Left cardiac atrium (tissue), 4 donors: ENCODE data around the gene DDX10. TPM values are rescaled to one million over a fixed set of nuclear protein-coding genes. Genes with fewer than 3 reads are reported as not detected.
A peak's percentile ranks its signal among the peaks of the same experiment; 100 is the strongest.
"Not testable (repeated sequence)": the region's sequence is repeated elsewhere in the genome, so short reads cannot be mapped to it uniquely, and the experiment has no call there.

Experiments used
- ATAC-seq, 2 donors: fragments of 200-7000 bp; cut with Tn5 transposase; one replicate each; pipeline ENCODE4 v1.9.1; 2020; ENCODE audit warnings: mild to moderate bottlenecking in 2 of 2, moderate library complexity in 2 of 2
- DNase-seq: peaks from one replicate; pipeline ENCODE4 v3.0.0-alpha.2; 2020
- intact Hi-C, 2 donors: fragments of 100-400 bp; cut with DNase I; formaldehyde crosslinking; loops; one replicate each; pipeline versions ENCODE4 v1.14.1 to v1.15.1; 2022 to 2023
- total RNA-seq, 2 donors: library from RNA; stranded (reverse); fragmentation: NEBNext Ultra II Directional; extraction: Animal tissue kit (Norgen Biotek cat#: 25700); gene quantifications; one replicate each; pipeline ENCODE4 v1.2.1, GENCODE V29; 2021
- donor health status: DM: no; HTN: yes; CAD: no.
- donor health status: DM: no; HTN: yes; CAD: no; lungs with severe emphysema.
- donor health status: DM: yes; HTN: yes; CAD: no.
- donor health status: Dilated cardiomyopathy.

The DDX10 gene
- total RNA-seq, 2 donors from 2014 or later, result 13.5 to 19.8 TPM

DNA sequence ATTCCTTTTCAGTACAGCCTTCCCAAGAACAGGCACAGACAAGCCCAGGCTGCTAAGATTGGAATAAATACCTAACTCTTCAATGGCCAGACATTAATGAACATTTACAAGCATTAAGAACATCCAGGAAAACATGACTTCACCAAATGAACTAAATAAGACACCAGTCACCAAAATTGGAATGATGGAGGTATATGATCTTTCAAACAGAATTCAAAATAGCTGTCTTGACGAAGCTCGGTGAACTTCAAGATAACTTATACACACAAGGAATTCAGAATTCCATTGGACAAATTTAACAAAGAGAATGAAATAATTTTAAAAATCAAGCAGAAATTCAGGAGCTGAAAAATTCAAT is 16.4 kb upstream of the DDX10 start:
- DNase-seq, result no peak
- no peak for ATAC-seq
- intact Hi-C loops, result no loop called here

DNA sequence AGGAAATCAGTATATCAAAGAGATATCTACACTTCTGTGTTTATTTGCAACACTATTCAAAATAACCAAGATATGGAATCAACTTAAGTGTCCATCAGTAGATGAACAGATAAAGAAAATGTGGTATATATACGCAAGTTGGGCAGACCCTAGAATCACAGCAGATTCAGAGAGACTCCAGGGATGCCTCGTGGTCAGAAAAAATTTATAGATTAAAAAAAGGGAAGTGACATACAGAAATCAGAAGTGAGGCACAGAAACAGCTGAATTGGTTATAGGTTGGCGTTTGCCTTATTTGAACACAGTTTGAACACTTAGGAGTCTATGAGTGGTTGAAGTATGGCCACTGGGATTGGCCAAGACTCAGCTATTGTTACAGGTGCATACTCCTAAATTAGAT is 10.8 kb upstream of the DDX10 start:
- intact Hi-C loops, result loop anchor here in 1 of 2 donors (10.0 kb wide), 3 partner anchors 159 to 429 kb away; partner anchors contain the start of genes ATM, NPAT and POGLUT3
- not testable (repeated sequence) for ATAC-seq, DNase-seq

DNA sequence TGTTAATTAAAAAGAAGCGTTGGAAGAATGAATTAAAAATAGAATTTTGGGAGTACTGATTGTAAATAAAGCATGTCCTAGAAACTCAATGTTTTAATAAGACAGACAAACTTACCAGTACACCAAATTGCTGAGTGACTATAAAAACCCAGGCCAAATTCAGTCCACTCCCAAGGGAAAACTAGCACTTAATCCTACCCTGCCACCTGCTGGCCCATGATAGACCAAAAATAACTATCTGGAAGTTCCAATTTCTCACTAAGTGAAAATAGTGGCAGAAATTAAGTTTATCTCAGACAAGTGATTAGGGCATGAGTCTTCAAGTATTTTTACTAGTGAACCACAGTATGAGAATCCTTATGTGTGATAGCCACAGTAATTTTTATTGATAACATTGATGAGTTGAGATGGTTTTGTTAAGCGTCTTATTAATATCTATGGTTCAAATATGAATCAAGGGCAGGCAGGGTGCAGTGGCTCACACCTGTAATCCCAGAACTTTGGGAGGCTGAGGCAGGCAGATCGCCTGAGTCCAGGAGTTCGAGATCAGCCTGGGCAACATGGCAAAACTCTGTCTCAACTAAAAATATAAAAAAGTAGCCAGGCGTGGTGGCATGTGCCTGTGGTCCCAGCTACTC is 9.8 kb upstream of the DDX10 start:
- intact Hi-C loops, result loop anchor here in 1 of 2 donors (5.0 to 10.0 kb wide), 4 partner anchors 160 to 430 kb away; partner anchors contain the start of genes ATM, NPAT and POGLUT3
- ATAC-seq (peak; percentile 49 to 61), DNase-seq (no peak)

DNA sequence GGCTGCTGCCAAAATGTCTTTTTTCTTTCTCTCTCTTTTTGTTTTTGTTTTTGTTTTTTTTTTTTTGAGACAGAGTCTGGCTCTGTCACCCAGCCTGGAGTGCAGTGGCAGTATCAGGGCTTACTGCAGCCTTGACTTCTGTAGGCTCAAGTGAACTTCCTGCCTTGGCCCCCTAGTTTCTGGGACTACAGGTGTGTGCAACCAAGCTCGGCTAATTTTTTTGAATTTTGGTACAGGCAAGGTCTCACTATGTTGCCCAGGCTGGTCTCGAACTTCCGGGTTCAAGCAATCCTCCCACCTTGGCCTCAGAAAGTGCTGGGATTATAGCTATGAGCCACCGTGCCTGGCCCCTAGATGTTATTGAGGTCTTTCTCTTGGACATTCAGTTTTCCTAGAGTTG is 2.2 kb upstream of the DDX10 start:
- intact Hi-C loops, result no loop called here
- no peak for DNase-seq
- ATAC-seq, result no peak

DNA sequence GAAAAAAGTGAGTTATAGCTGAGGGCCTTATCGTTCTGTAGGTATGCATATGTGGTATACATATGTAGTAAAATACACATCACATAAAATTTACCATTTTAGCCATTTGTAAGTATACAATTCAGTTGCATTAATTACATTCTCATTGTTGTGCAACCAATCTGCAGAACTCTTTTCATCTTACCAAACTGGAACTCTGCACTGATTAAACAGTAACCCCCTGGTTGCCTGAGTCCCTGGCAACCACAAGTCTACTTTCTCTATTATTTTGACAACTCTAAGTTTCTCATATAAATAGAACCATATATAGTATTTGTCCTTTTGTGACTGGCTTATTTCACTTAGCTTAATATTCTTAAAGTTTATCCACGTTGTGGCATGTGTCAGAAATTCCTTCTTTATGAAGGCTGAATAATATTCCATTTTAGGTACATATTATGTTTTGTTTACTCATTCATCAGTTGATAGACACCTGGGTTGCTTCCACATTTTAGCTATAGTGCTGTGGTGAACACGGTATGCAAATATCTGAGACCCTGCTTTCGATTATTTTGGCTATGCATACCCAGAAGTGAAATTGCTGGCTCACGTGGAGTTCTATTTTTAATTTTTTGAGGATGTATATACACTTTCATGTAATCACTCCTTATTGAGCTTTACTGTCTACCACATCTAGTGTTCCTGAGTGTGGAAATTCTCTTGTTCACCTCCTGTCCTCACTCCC is 1.6 kb upstream of the DDX10 start:
- intact Hi-C loops, result no loop called here
- ATAC-seq, result no peak
- DNase-seq, result no peak

DNA sequence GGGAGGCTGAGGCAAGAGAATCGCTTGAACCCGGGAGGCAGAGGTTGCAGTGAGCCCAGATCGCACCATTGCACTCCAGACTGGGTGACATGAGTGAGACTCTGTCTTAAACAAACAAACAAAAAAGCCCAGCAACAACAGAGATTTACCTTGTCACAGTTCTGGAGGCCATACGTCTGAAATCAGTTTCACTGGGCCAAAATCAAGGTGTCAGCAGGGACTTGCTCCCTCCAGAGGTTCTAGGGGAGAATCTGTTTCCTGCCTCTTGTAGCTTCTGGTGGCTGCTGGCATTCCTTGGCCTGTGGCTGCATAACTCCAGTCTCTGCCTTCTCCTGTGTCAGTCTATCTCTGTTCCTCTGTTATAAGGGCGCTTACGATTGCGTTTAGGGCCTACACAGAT is 1.5 kb downstream of the DDX10 start:
- intact Hi-C loops, result no loop called here
- DNase-seq (no peak), ATAC-seq (no peak)

DNA sequence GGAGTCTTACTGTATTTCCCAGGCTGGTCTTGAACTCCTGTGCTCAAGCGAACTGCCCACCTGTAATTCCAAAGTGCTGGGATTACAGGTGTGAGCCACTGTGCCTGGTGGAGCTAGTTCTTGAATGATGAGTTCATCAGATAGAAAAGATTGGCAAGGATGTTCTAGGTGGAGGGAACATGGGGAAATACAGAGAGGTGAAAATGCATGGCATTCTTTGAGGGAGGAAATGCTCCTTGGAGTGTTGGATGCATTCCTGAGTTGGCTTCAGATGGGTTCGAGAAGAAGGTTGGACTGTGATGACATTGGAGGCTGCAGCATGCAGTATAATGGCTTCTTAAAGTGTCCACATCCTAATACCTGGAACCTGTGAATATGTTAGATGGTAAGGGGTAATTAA is 4.4 kb downstream of the DDX10 start:
- intact Hi-C loops, result no loop called here
- ATAC-seq (no peak), DNase-seq (no peak)

DNA sequence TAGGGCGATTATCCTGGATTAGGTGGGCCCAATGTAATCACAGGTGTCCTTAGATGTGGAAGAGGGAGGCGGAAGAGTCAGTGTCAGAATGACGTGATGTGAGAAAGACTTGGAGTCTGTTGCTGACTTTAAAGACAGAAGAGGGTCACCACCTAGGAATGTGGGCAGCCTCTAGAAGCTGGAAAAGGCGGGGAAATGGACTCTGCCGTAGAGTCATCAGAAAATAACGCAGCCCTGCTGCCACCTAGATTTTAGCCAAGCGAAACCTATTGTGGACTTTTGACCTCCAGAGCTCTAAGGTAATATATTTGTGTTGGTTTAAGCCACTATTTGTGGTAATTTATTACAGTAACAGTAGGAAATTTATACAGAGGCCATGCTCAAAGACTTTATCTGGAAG is 4.8 kb downstream of the DDX10 start:
- intact Hi-C loops, result no loop called here
- ATAC-seq, result no peak

DNA sequence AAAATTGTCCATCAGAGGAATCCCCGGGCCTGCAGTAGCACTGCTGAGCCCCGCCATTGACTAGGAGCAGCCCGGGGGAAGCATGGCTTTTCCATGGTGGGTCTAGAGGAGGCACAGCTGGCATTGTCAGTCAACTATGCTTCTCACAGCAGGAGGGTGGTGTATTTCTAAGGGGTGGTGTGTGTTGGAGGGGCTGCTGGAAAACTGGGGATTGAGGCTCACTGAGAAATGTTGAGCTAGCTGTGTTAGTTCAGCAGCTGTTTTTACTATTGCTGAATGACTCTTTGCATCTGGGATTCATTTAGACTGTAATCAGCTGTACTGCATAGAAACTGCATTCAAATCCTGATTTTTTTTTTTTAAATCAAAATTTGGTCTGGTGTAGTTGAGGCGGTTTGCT is 5.6 kb downstream of the DDX10 start:
- DNase-seq (no peak), ATAC-seq (no peak)
- intact Hi-C loops, result no loop called here

More for the DNA sequence above, 4.8 kb downstream of the DDX10 start:
- no peak for DNase-seq

DNA sequence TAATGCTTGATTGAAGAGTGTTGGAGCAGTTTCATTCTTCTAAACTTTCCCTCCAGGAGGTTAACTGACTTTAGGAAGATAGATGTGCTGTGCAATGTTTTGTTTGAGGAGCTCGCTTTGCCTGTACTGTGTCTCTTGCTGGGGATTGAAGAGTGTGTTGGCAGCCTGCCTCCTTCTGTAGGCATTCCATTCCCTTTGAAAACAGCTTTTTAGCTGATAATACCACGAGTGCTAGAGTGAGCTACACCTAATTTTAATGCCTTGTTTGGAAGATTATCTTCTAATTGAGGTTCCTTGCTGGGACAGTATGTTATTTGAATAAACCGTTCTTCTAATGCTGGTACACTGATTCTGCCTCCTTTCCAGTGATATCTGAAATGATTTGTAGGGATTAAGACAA is 7.2 kb downstream of the DDX10 start:
- DNase-seq, result peak; percentile 51
- intact Hi-C loops, result no loop called here
- peak; percentile 79 to 88 for ATAC-seq

DNA sequence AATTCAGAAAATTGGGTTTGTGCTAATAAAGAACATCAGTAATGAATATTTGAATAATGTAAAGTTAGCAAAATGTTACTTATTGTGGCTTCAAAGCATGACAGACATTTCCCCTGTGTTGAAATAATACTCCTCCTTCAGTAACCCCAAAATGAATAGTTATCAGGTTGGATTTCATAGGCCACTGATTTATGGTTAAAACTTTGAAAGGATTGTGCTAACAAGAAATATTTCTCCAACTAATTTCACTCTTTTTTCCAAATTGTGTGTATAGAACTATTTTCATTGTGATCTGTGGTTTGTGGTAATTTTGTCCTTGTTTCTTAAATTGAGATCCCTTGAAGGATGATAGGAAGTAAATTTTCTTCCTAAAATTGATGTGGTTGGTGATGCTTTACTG is 7.9 kb downstream of the DDX10 start:
- intact Hi-C loops, result no loop called here
- no peak for ATAC-seq
- no peak for DNase-seq

DNA sequence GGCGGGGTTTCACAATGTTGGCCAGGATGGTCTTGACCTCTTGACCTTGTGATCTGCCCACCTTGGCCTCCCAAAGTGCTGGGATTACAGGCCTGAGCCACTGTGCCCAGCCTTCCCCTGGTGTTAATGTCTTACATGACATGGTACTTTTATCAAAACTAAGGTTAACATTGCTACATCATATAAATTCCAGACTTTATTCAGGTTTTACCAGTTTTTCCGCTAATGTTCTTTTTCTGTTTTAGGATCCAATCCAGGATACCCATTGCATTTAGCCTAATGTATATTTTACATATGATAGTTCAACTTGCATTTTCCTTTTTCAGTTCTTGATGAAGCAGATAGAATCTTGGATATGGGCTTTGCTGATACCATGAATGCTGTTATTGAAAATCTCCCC is 14.2 kb downstream of the DDX10 start:
- no peak for ATAC-seq
- intact Hi-C loops, result no loop called here
- DNase-seq, result no peak

DNA sequence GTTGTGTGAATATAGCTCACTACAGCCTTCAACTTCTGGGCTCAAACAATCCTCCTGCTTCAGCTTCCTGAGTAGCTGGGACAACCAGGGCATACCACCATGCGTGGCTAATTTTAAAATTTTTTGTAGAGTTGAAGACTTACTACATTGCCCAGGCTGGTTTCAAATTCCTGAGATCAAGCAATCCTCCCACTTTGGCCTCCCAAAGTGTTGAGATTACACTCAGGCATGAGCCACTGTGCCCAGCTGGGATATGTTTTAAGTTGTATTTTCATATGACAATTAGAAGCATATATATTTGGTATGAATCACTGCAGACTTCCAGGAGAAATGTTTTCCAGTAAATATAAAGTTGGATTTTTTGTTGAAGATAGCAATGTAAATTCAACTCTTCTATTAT is 15.4 kb downstream of the DDX10 start:
- no peak for DNase-seq
- ATAC-seq, result no peak
- intact Hi-C loops, result no loop called here

DNA sequence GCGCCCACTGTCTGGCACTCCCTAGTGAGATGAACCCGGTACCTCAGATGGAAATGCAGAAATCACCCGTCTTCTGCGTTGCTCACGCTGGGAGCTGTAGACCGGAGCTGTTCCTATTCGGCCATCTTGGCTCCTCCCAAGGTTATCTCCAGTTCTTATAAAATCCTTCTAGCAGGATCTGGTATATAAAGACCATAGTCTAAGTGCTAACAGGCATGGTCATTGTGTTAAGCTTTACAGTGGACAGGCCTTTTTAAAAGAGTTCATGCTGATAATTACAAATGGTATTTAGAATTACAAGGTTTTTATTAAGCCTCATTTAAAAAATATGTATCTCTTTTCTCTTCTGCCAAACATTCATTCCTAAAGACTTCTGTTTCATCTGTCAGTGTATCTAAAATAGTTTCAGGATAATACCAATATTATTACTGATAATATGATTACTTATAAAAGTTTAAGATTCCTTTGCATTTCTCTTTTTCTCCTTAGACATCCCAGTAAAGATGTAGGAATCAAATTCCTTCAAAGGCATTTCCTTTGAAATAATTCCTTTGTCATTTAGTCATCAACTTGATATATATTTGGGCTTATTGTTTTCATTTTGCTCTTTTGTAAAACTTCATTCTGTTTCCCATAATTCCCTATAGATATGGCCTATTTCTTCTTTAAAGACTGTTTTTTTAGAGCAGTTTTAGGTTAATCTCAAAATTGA is 20.7 kb downstream of the DDX10 start:
- DNase-seq, result no peak
- ATAC-seq, result no peak
- intact Hi-C loops, result no loop called here

DNA sequence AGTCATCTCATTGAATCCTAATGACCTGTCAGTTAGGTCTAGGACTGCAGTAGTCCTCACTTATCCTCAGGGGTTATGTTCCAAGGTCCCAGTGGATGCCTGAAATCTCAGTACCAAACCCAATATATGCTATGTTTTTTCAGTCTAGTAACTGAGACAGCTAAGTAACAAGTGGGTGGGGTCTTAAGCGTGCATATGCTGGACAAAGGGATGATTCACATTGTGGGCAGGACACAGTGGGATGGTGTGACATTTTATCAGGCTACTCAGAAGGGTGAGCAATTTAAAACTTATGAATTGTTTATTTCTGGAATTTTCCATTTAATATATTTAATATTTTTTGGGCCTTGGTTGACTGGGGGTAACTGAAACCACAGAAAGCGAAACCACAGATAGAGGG is 29.0 kb downstream of the DDX10 start:
- ATAC-seq (peak in 1 of 2 donors; percentile 30), DNase-seq (no peak)
- intact Hi-C loops, result loop anchor here in 1 of 2 donors (10.0 kb wide), 1 partner anchor 181 kb away; no protein-coding TSS in a partner anchor

DNA sequence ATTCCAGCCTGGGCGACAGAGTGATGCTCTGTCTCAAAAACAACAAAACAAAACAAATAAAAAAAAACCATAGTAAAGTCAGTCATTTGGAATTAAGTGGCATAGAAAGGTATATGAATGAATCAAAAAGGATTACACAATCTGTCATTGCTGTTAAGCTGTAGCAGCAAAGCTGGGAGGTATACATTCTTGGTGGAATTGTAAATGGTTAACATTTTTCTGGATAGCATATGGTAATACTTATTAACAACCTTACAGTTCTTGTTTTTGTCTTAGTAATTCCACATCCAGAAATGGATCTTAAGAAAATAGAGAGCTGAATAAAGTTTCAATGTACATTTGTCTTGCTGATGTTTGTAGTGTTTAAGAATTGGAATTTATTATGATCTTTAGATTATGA is 30.0 kb downstream of the DDX10 start:
- ATAC-seq, result no peak
- intact Hi-C loops, result loop anchor here in 1 of 2 donors (5.0 to 10.0 kb wide), 2 partner anchors 180 to 1172 kb away; no protein-coding TSS in a partner anchor
- no peak for DNase-seq

DNA sequence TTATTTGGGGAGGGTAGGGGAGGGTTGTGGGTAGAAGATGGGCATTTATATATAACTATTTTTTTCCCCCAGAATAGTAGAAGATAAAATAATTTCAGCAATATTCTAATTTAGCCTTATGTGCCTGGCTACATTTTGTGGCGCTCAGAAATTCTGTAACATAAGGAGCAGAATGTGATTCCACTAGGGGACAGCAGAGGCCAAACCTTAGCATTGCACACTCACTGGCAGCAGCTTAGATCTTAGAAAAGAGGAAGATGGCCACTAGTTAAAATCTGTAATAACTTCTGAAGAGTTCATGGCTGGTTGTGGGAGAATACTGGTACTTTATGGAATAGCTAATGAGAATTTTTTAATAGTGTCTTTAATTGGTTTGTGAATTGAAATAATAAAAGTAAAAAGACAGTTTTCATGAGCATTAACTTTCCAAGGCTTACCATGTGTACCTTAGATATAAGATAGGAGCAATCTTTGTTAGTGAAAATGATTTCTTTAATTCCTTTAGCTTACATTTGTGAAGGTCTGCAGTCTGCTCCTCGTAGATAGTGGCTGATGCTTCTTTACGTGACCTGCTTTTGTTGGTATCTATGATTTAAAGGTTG is 33.1 kb downstream of the DDX10 start:
- peak; percentile 40 for DNase-seq
- peak; percentile 82 to 85 for ATAC-seq

DNA sequence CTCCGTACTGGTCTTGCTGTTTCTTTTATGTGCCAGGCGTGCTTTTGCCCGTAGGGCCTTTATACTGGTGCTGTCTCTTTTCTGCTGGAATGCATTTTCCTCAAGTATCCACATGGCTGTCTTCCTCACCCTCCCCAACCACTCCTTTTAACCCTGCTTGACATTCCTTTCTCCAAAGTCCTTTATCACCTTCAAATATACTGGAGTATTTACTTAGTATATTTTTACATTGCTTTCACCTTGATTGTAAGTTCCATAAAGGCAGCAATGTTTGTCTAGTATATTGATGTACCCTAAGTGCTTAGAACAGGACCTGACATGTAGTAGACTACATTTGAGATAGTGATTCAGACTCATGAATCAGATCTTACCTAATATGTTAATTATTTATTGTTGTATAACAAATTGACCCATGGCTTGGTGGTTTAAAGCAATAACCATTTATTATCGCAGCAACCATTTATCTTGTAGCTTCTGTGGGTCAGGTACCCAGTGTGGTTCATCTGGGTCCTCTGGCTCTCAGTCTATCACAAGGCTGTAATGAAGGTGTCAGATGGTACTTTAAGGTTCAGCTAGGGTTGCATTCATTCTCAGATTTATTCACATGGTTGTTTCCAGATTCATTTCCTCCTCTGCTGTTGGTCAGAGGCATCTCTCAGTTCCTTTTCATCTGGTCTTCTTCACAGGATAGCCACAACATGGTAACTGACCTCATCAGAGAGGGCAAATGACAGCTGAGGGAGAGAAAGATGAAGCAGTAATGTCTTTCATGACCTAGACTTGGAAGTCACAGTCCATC is 34.2 kb downstream of the DDX10 start:
- intact Hi-C loops, result loop anchor here in 1 of 2 donors (2.0 to 10.0 kb wide), 3 partner anchors 176 to 1240 kb away; no protein-coding TSS in a partner anchor
- DNase-seq (no peak), ATAC-seq (no peak)

More for the DNA sequence above, 33.1 kb downstream of the DDX10 start:
- intact Hi-C loops, result loop anchor here in 1 of 2 donors (2.0 to 10.0 kb wide), 3 partner anchors 177 to 1241 kb away; no protein-coding TSS in a partner anchor

DNA sequence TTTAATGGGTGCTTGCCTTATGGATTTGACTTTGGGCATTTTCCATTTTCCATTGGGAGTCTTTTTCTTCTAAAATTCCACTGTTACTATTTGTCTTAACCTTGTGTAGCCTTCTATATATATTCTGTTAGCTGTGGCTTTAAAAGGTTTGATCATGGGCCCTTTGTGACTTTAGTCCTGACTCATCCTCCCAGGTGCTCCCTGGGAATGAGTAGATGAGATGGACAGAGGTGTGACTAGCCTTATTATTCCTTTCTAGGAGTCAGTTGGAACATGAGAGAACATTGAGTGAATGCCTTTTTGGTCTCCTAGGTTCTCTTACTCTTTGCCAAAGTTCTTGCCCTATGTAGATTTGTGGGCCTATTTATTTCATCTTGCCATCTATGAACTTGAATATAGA is 39.0 kb downstream of the DDX10 start:
- DNase-seq (no peak), ATAC-seq (no peak)
- intact Hi-C loops, result loop anchor here (10.0 kb wide), 2 partner anchors 991 to 1161 kb away; no protein-coding TSS in a partner anchor
